ENCODE results near the gene SOX10. TPM values are rescaled to one million over a fixed set of nuclear protein-coding genes. Genes with fewer than 3 reads are reported as not detected.

Gene SOX10
- polyA plus RNA-seq, 3 donors, result 0.49 to 2.1 (median 0.79) TPM

GRCh38 chr22:37925330-37925729, 59.0 kb downstream of the SOX10 start:
- 46 to 64% (median 56%) methylated on average over 3 of the region's 3 CpGs for WGBS, 3 donors
- no peak overlapping the region for H3K27ac ChIP-seq (ENCODE audit: low read depth, low read length)

- H3K27ac ChIP-seq (ENCODE audit: low read depth, low read length), result no peak overlapping the region
- WGBS, 3 donors, result 65 to 90% (median 78%) methylated on average over 18 of the region's 18 CpGs
These were observed 59.8 kb downstream of the SOX10 start for GRCh38 chr22:37924386-37925065.

- no peak overlapping the region for H3K27ac ChIP-seq (ENCODE audit: low read depth, low read length)
- 38 to 93% (median 89%) methylated on average over 4 of the region's 4 CpGs for WGBS, 3 donors
These were observed 60.4 kb downstream of the SOX10 start for GRCh38 chr22:37923927-37924326.

Other genes with a start within 250 kb of the SOX10 start
- 10 to 100 TPM; 13.6 to 33.2 (median 14.7) TPM for gene GCAT, start 176.6 kb downstream of the SOX10 start, polyA plus RNA-seq
- gene GALR3, start 161.2 kb downstream of the SOX10 start, polyA plus RNA-seq, result under 1 TPM in 1 of 3 donors, not detected in 2; 0.15 TPM
- gene ANKRD54, start 140.2 kb downstream of the SOX10 start, polyA plus RNA-seq, result 10 to 100 TPM; 12.7 to 18.3 (median 13.9) TPM
- 100 to 1,000 TPM; 315 to 364 (median 352) TPM for gene EIF3L, start 135.1 kb downstream of the SOX10 start, polyA plus RNA-seq
- gene MICALL1, start 78.3 kb downstream of the SOX10 start, polyA plus RNA-seq, result 10 to 100 TPM in 2 of 3 donors, 1 to 10 TPM in 1; 9.1 to 19.6 (median 11.0) TPM
- 1 to 10 TPM in 1 of 3 donors, under 1 TPM in 2; 0.16 to 1.6 (median 0.31) TPM for gene C22orf23, start 31.0 kb downstream of the SOX10 start, polyA plus RNA-seq
- gene POLR2F, start 30.9 kb downstream of the SOX10 start, polyA plus RNA-seq, result 100 to 1,000 TPM in 2 of 3 donors, 10 to 100 TPM in 1; 58.9 to 144 (median 134) TPM
- gene PICK1, start 72.8 kb upstream of the SOX10 start, polyA plus RNA-seq, result 10 to 100 TPM; 19.6 to 23.5 (median 20.6) TPM
- gene SLC16A8, start 99.6 kb upstream of the SOX10 start, polyA plus RNA-seq, result under 1 TPM; 0.21 to 0.34 (median 0.31) TPM
- gene BAIAP2L2, start 126.1 kb upstream of the SOX10 start, polyA plus RNA-seq, result 1 to 10 TPM in 2 of 3 donors, under 1 TPM in 1; 0.38 to 2.5 (median 1.2) TPM
- 10 to 100 TPM; 25.3 to 69.9 (median 61.4) TPM for gene PLA2G6, start 197.3 kb upstream of the SOX10 start, polyA plus RNA-seq
- gene MAFF, start 217.4 kb upstream of the SOX10 start, polyA plus RNA-seq, result 100 to 1,000 TPM in 2 of 3 donors, 1 to 10 TPM in 1; 6.3 to 168 (median 127) TPM

All from adipose tissue (tissue), 3 donors.